Measurements from ENCODE around the gene NELFCD. TPM values are rescaled to one million over a fixed set of nuclear protein-coding genes. Genes with fewer than 3 reads are reported as not detected.
A peak's percentile ranks its signal among the peaks of the same experiment; 100 is the strongest.

Gene NELFCD
- total RNA-seq, 4 donors from 2014 or later = 96.6 to 129 (median 113) TPM

GRCh38 chr20:58994390-58995159, 13.5 kb downstream of the NELFCD start:
- peaks cover 21 to 29% of the 10 kb centered on the region in 2 donors for H3K4me1 ChIP-seq
- no peak for TF ChIP-seq CTCF (IDR thresholded peaks at IDR 0.05)
- TF ChIP-seq POLR2A (IDR thresholded peaks at IDR 0.05) = no peak
- no peak overlapping the region for H3K4me3 ChIP-seq (replicated peaks in 1 of 3)
- H3K27me3 ChIP-seq = no peaks in the 10 kb centered on the region
- no peaks in the 10 kb centered on the region for H3K9me3 ChIP-seq
- no peak for DNase-seq
- no peak overlapping the region for H3K27ac ChIP-seq
- intact Hi-C loops (cut with DNase I) = no loop called here
- H3K36me3 ChIP-seq = peaks cover 76 to 79% of the 10 kb centered on the region in 2 donors
- WGBS, 2 donors = 80 to 90% methylated on average over 17 of the region's 17 CpGs

- TF ChIP-seq POLR2A (IDR thresholded peaks at IDR 0.05) = no peak
- TF ChIP-seq CTCF (IDR thresholded peaks at IDR 0.05) = no peak
- Histone ChIP-seq H3K4me3 (replicated peaks in 1 of 3) (no peak overlapping the region), H3K9me3 (no peaks in the 10 kb centered on the region), H3K36me3 (peaks cover 71 to 73% of the 10 kb centered on the region in 2 donors), H3K27me3 (no peaks in the 10 kb centered on the region), H3K27ac (peak overlapping the region; percentile 36 to 79 (median 48)), H3K4me1 (peaks cover 16 to 22% of the 10 kb centered on the region in 2 donors)
- intact Hi-C loops (cut with DNase I) = no loop called here
- no peak for DNase-seq
- 91 to 93% methylated on average over 18 of the region's 18 CpGs for WGBS, 2 donors
Measured at GRCh38 chr20:58995461-58996225, 14.6 kb downstream of the NELFCD start.

- DNase-seq = peak; percentile 42 to 59
- peaks cover 68 to 70% of the 10 kb centered on the region in 2 donors for H3K36me3 ChIP-seq
- intact Hi-C loops (cut with DNase I) = no loop called here
- TF ChIP-seq CTCF (IDR thresholded peaks at IDR 0.05) = no peak
- no peak for TF ChIP-seq POLR2A (IDR thresholded peaks at IDR 0.05)
- H3K9me3 ChIP-seq = no peaks in the 10 kb centered on the region
- H3K4me3 ChIP-seq (replicated peaks in 1 of 3) = no peak overlapping the region
- WGBS, 2 donors = 64 to 66% methylated on average over 12 of the region's 12 CpGs
- H3K27ac ChIP-seq = peak overlapping the region; percentile 36 to 79 (median 48)
- no peaks in the 10 kb centered on the region for H3K27me3 ChIP-seq
- peaks cover 16 to 22% of the 10 kb centered on the region in 2 donors for H3K4me1 ChIP-seq
Measured at GRCh38 chr20:58996226-58996611, 15.2 kb downstream of the NELFCD start.

GRCh38 chr20:58997141-58997770, 16.2 kb downstream of the NELFCD start:
- H3K9me3 ChIP-seq = no peaks in the 10 kb centered on the region
- peaks cover 58 to 61% of the 10 kb centered on the region in 2 donors for H3K36me3 ChIP-seq
- TF ChIP-seq POLR2A (IDR thresholded peaks at IDR 0.05) (no peak), CTCF (IDR thresholded peaks at IDR 0.05) (no peak)
- intact Hi-C loops (cut with DNase I) = no loop called here
- H3K27ac ChIP-seq = peak overlapping the region in 1 of 3 donors; percentile 79
- peaks cover 23 to 27% of the 10 kb centered on the region in 2 donors for H3K4me1 ChIP-seq
- H3K27me3 ChIP-seq = no peaks in the 10 kb centered on the region
- DNase-seq = no peak
- WGBS, 2 donors = 93 to 94% methylated on average over 24 of the region's 24 CpGs
- H3K4me3 ChIP-seq (replicated peaks in 1 of 3) = no peak overlapping the region

All from thyroid gland (tissue), 4 donors.